Measurements from ENCODE around the gene TLX2.

Gene TLX2

GRCh38 chr2:74488643-74489481, 25.4 kb upstream of the TLX2 start:
- H3K4me1 ChIP-seq (ENCODE audit: insufficient read depth, low read length, severe bottlenecking) = peaks cover 4% of the 10 kb centered on the region

GRCh38 chr2:74489906-74490305, 24.3 kb upstream of the TLX2 start:
- Histone ChIP-seq H4K20me1 (ENCODE audit: insufficient read depth, low read length) (no peaks in the 10 kb centered on the region), H3K4me3 (ENCODE audit: low read depth, low read length, poor library complexity, severe bottlenecking) (no peak overlapping the region), H3K27ac (ENCODE audit: low read depth, low read length, poor library complexity, severe bottlenecking) (no peak overlapping the region), H3K27me3 (ENCODE audit: insufficient read depth, low read length) (no peaks in the 10 kb centered on the region), H3K36me3 (ENCODE audit: insufficient read depth, low read length) (peaks cover 46% of the 10 kb centered on the region), H3K9ac (ENCODE audit: low read length) (no peak overlapping the region), H3K9me2 (ENCODE audit: low read depth, low read length) (no peaks in the 10 kb centered on the region), H3K4me1 (ENCODE audit: insufficient read depth, low read length, severe bottlenecking) (no peaks in the 10 kb centered on the region), H3K79me2 (ENCODE audit: insufficient read depth, low read length) (no peaks in the 10 kb centered on the region), H3F3A (ENCODE audit: insufficient read depth, low read length) (no peaks in the 10 kb centered on the region), H3K9me3 (ENCODE audit: low read length) (no peaks in the 10 kb centered on the region), H3K4me2 (ENCODE audit: low read length) (no peak overlapping the region), H2AFZ (ENCODE audit: low read length) (no peak overlapping the region)
- TF ChIP-seq EZH2 (IDR thresholded peaks at IDR 0.05; ENCODE audit: borderline replicate concordance, low read length) (no peak), CTCF (IDR thresholded peaks at IDR 0.05; ENCODE audit: low read length) (no peak)

More at GRCh38 chr2:74488643-74489481, 25.4 kb upstream of the TLX2 start:
- TF ChIP-seq CTCF (IDR thresholded peaks at IDR 0.05; ENCODE audit: low read length) (no peak), EZH2 (IDR thresholded peaks at IDR 0.05; ENCODE audit: borderline replicate concordance, low read length) (no peak)
- Histone ChIP-seq H2AFZ (ENCODE audit: low read length) (no peak overlapping the region), H3K9me3 (ENCODE audit: low read length) (no peaks in the 10 kb centered on the region), H3K27ac (ENCODE audit: low read depth, low read length, poor library complexity, severe bottlenecking) (no peak overlapping the region), H4K20me1 (ENCODE audit: insufficient read depth, low read length) (no peaks in the 10 kb centered on the region), H3K4me3 (ENCODE audit: low read depth, low read length, poor library complexity, severe bottlenecking) (no peak overlapping the region), H3K79me2 (ENCODE audit: insufficient read depth, low read length) (no peaks in the 10 kb centered on the region), H3K9me2 (ENCODE audit: low read depth, low read length) (no peaks in the 10 kb centered on the region), H3K27me3 (ENCODE audit: insufficient read depth, low read length) (no peaks in the 10 kb centered on the region), H3K36me3 (ENCODE audit: insufficient read depth, low read length) (peaks cover 45% of the 10 kb centered on the region), H3F3A (ENCODE audit: insufficient read depth, low read length) (no peaks in the 10 kb centered on the region), H3K4me2 (ENCODE audit: low read length) (no peak overlapping the region), H3K9ac (ENCODE audit: low read length) (no peak overlapping the region)

- Histone ChIP-seq H3K4me2 (ENCODE audit: low read length) (no peak overlapping the region), H3K9me2 (ENCODE audit: low read depth, low read length) (no peaks in the 10 kb centered on the region), H4K20me1 (ENCODE audit: insufficient read depth, low read length) (no peaks in the 10 kb centered on the region), H2AFZ (ENCODE audit: low read length) (no peak overlapping the region), H3K79me2 (ENCODE audit: insufficient read depth, low read length) (no peaks in the 10 kb centered on the region), H3K27me3 (ENCODE audit: insufficient read depth, low read length) (no peaks in the 10 kb centered on the region), H3K4me3 (ENCODE audit: low read depth, low read length, poor library complexity, severe bottlenecking) (no peak overlapping the region), H3K4me1 (ENCODE audit: insufficient read depth, low read length, severe bottlenecking) (no peaks in the 10 kb centered on the region), H3K36me3 (ENCODE audit: insufficient read depth, low read length) (peaks cover 40% of the 10 kb centered on the region), H3K9ac (ENCODE audit: low read length) (no peak overlapping the region), H3K27ac (ENCODE audit: low read depth, low read length, poor library complexity, severe bottlenecking) (no peak overlapping the region), H3K9me3 (ENCODE audit: low read length) (no peaks in the 10 kb centered on the region), H3F3A (ENCODE audit: insufficient read depth, low read length) (no peaks in the 10 kb centered on the region)
- TF ChIP-seq EZH2 (IDR thresholded peaks at IDR 0.05; ENCODE audit: borderline replicate concordance, low read length) = no peak
- TF ChIP-seq CTCF (IDR thresholded peaks at IDR 0.05; ENCODE audit: low read length) = no peak
These were observed 22.4 kb upstream of the TLX2 start for GRCh38 chr2:74491648-74492544.
